GM08714 (cell line): ENCODE measurements around the gene FURIN.
"Not testable (repeated sequence)": the region's sequence is repeated elsewhere in the genome, so short reads cannot be mapped to it uniquely, and the experiment has no call there.

Source experiments
- H3K4me3 ChIP-seq: fragments of 200-500 bp; sonication (Bioruptor generic); 2 replicates; pipeline ENCODE4 v1.5.1; 2014; ENCODE audit warnings: mild to moderate bottlenecking, low read length, inconsistent platforms
- ZNF274 ChIP-seq: IDR thresholded peaks from 2 replicates; pipeline ENCODE4 v1.6.1; 2012; ENCODE audit warnings: mild to moderate bottlenecking, low read depth, low read length

FURIN gene

DNA sequence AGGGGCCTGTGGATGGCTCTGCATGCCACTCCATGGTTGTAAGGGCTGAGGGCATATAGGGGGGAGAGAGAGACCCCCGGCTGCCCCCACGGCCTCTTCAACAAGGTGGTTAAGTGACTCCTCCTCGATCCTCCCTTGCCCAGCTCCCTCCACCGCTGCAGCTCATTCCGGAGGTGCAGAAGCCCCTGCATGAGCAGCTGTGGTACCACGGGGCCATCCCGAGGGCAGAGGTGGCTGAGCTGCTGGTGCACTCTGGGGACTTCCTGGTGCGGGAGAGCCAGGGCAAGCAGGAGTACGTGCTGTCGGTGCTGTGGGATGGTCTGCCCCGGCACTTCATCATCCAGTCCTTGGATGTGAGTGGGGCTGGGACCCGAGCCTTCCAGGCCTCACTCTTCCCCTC is 22.5 kb downstream of the FURIN start:
- TF ChIP-seq ZNF274: no peak
- no peak overlapping the region for H3K4me3 ChIP-seq

DNA sequence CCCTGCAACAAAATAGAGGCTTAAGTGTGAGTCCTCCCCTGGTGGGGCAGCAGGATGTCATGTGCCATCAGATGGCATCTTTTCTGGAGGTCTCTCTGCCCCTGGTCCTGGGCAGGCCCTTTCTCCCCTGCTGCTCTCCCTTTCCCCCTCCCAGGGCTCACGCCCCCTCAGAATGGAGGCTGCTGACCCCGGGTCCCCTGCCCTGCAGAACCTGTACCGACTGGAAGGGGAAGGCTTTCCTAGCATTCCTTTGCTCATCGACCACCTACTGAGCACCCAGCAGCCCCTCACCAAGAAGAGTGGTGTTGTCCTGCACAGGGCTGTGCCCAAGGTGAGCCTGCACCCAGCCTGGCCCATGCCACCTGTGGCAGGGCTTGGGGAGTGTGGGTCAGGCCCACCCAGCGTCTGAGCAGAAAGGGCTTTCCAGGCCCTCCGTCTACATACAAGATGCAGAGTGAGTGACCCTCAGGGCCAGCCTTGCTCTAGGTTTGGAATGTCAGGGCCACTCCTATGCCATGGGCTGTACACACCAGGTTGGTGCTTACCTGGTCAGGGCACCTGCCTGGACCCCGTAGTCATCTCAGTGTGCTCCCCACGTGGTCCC is 23.1 kb downstream of the FURIN start:
- no peak for TF ChIP-seq ZNF274

GRCh38 chr15:90892023-90892422 is 23.6 kb downstream of the FURIN start:
- no peak overlapping the region for H3K4me3 ChIP-seq
- no peak for TF ChIP-seq ZNF274

More for the DNA sequence above, 23.1 kb downstream of the FURIN start:
- H3K4me3 ChIP-seq: no peak overlapping the region

DNA sequence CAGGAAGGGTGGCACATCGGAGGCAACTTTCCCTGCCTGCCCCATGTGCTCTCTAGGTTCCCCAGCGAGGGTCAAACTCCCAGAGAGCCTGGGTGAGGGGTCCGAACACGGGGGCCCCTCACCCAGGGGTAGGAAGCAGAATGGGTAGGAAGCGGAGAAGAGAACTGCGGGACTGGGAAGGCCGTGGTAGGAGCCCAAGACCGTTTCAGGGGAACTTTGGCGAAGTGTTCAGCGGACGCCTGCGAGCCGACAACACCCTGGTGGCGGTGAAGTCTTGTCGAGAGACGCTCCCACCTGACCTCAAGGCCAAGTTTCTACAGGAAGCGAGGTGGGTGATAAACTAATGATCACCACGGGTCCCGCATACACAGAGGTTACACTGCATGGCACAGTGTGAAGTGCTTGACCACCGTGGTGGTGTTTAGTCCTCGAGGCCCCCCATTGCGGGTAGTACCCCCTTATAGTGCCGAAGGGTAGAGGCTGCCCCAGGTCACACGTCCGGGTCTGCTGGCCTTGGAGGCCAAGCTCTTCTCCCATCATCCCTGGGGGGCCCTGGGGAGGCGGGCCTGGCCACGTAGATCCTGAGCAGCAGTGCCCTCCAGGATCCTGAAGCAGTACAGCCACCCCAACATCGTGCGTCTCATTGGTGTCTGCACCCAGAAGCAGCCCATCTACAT is 24.2 kb downstream of the FURIN start:
- TF ChIP-seq ZNF274: no peak
- no peak overlapping the region for H3K4me3 ChIP-seq

- no peak for TF ChIP-seq ZNF274
- no peak overlapping the region for H3K4me3 ChIP-seq
Measured at GRCh38 chr15:90893175-90894090, 25.0 kb downstream of the FURIN start.

DNA sequence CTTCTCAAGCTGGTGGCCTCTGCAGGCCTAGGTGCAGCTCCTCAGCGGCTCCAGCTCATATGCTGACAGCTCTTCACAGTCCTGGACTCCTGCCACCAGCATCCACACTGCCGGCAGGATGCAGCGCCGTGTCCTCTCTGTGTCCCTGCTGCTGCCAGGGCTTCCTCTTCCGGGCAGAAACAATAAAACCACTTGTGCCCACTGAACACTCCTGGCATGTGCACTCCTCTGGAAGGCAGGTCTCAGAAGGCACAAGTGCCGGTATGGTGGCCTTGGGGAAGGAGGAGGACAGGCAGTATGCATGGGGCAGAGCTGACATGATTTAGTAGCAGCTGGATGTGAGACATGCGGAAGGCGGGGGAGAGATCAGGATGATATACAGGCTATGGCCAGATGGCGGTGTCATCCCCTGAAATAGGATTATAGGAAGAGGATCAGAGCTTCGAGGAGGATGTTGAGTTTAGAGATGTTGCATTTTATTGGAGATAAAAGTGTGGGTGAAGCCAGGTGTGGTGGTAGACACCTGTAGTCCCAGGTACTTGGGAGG is 27.3 kb downstream of the FURIN start:
- TF ChIP-seq ZNF274: no peak
- no peak overlapping the region for H3K4me3 ChIP-seq

DNA sequence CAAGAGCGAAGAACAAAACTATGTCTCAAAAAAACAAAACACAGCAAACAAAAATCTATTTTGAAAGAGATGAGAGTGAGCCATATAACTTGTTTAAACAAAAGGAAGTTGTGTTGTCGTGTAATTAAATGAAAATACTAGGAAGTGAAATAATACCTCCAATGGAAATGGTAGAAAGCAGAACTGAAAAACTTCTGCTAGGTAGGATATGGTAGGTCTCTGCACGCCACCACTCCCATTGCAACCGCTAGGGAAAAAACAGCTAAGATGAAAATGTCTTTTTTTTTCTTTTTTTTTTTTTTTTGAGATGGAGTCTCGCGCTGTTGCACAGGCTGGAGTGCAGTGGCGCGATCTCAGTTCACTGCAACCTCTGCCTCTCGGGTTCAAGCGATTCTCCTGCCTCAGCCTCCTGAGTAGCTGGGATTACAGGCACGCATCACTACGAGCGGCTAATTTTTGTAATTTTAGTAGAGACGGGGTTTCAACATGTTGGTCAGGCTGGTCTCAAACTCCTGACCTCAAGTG is 28.8 kb downstream of the FURIN start:
- H3K4me3 ChIP-seq: not testable (repeated sequence)

- no peak for TF ChIP-seq ZNF274
- peak overlapping the region; percentile 70 for H3K4me3 ChIP-seq
Measured at GRCh38 chr15:90901175-90902039, 33.0 kb downstream of the FURIN start.

DNA sequence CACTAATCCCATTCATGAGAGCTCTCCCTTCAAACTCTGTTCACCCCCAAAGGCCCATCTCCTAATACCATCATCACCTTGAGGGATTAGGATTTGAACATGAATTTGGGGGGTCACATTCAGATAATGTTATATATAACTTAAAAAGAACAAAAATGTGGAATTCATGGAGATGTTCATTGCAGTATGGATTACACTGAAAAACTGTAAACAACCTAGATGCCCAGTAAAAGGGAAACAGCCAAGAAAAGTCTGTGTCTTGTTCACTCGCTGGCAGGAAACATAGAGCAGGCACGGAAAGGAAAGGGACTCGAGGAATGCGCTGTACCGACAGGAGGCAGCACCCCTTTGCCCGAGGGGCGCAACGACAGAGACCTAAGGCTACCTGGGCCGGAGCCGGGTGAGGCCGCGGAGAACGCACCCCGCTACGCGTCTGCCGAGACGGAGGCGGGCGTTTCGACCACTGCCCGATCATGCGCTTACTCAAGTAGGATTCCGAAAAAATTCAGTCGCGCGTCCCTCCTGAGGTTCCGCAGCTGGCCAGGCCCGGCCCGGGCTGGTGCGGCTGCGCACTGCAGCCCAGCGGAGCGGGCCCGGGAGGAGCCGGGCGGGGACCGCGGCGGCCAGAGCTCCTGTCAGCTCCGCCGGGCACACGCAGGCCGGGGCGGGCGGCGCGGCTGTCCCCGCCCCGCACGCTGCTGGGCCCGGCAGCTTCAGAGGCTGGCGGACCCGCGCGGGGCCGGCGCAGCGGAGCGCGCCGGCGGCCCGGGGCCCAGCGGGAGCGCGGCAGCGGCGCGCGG is 33.9 kb downstream of the FURIN start:
- no peak for TF ChIP-seq ZNF274
- H3K4me3 ChIP-seq: peak overlapping the region; percentile 70

- TF ChIP-seq ZNF274: no peak
- H3K4me3 ChIP-seq: peak within 1 kb of the TSS; percentile 70
Measured at GRCh38 chr15:90902840-90903732, 34.7 kb downstream of the FURIN start, which contains the start of gene MAN2A2. Gene MAN2A2, plus strand, starts transcription at chr15:90903302. Its CDS starts 906 bp downstream, at chr15:90904208.

GRCh38 chr15:90903733-90904536 is 35.5 kb downstream of the FURIN start:
- peak overlapping the region; percentile 70 for H3K4me3 ChIP-seq
- no peak for TF ChIP-seq ZNF274
